Subcutaneous abdominal adipose tissue (tissue), 5 donors: Measurements from ENCODE around the gene ZNF326.
A peak's percentile ranks its signal among the peaks of the same experiment; 100 is the strongest.

Experiments used
- H3K27ac ChIP-seq: one replicate; pipeline ENCODE4 v1.7.0; 2013; ENCODE audit warnings: low read depth, mild to moderate bottlenecking, inconsistent platforms, low read length, moderate library complexity
- H3K27me3 ChIP-seq, 5 donors: one replicate each; pipeline ENCODE4 v1.7.0; 2013; ENCODE audit warnings: low read length in 5 of 5, inconsistent platforms in 1 of 5; ENCODE audit not compliant: control insufficient read depth in 5 of 5, insufficient read depth in 4 of 5
- H3K36me3 ChIP-seq, 5 donors: one replicate each; pipeline ENCODE4 v1.7.0; 2013; ENCODE audit warnings: low read length in 5 of 5; ENCODE audit not compliant: control insufficient read depth in 5 of 5, insufficient read depth in 5 of 5
- H3K4me1 ChIP-seq, 5 donors: one replicate each; pipeline ENCODE4 v1.7.0; 2013; ENCODE audit warnings: low read length in 5 of 5, mild to moderate bottlenecking in 3 of 5, moderate library complexity in 1 of 5; ENCODE audit not compliant: control insufficient read depth in 5 of 5, insufficient read depth in 5 of 5
- H3K4me3 ChIP-seq, 5 donors: one replicate each; pipeline ENCODE4 v1.7.0; 2013; ENCODE audit warnings: low read length in 5 of 5, low read depth in 1 of 5
- H3K9ac ChIP-seq, 5 donors: one replicate each; pipeline ENCODE4 v1.7.0; 2013; ENCODE audit warnings: low read length in 5 of 5, mild to moderate bottlenecking in 4 of 5, moderate library complexity in 3 of 5
- H3K9me3 ChIP-seq, 5 donors: one replicate each; pipeline ENCODE4 v1.7.0; 2013; ENCODE audit warnings: low read length in 5 of 5; ENCODE audit not compliant: control insufficient read depth in 5 of 5
- donor health status: healthy.
- donor health status: healthy.
- donor health status: healthy.
- donor health status: healthy.
- donor health status: healthy.

The ZNF326 gene

GRCh38 chr1:89994805-89995597, at the start of gene ZNF326:
ZNF326 (plus strand) TSS chr1:89995110; CDS start chr1:89995258, 148 bp downstream.
- Histone ChIP-seq H3K27me3 (no peaks in the 10 kb centered on the region), H3K9ac (peak within 1 kb of the TSS; percentile 87 to 99 (median 96)), H3K4me1 (peaks cover 0 to 34% (median 22%) of the 10 kb centered on the region in 5 donors), H3K9me3 (no peaks in the 10 kb centered on the region), H3K4me3 (peak within 1 kb of the TSS; percentile 82 to 93 (median 88)), H3K27ac (peak within 1 kb of the TSS; percentile 91), H3K36me3 (peaks cover 0 to 9% (median 0%) of the 10 kb centered on the region in 5 donors)

- H3K27ac ChIP-seq: no peak overlapping the region
- H3K9me3 ChIP-seq: no peaks in the 10 kb centered on the region
- H3K4me3 ChIP-seq: no peak overlapping the region
- H3K4me1 ChIP-seq: no peaks in the 10 kb centered on the region
- H3K36me3 ChIP-seq: no peaks in the 10 kb centered on the region
- H3K9ac ChIP-seq: no peak overlapping the region
- H3K27me3 ChIP-seq: no peaks in the 10 kb centered on the region
Observed at GRCh38 chr1:89945852-89946476, 48.9 kb upstream of the ZNF326 start.

- Histone ChIP-seq H3K9me3 (no peaks in the 10 kb centered on the region), H3K4me3 (no peak overlapping the region), H3K36me3 (no peaks in the 10 kb centered on the region), H3K27me3 (no peaks in the 10 kb centered on the region), H3K27ac (no peak overlapping the region), H3K9ac (no peak overlapping the region), H3K4me1 (no peaks in the 10 kb centered on the region)
Observed at GRCh38 chr1:89946532-89946931, 48.4 kb upstream of the ZNF326 start.

GRCh38 chr1:89948722-89949345, 46.1 kb upstream of the ZNF326 start:
- Histone ChIP-seq H3K4me1 (no peaks in the 10 kb centered on the region), H3K4me3 (no peak overlapping the region), H3K9me3 (no peaks in the 10 kb centered on the region), H3K27me3 (no peaks in the 10 kb centered on the region), H3K36me3 (no peaks in the 10 kb centered on the region), H3K27ac (no peak overlapping the region), H3K9ac (no peak overlapping the region)

GRCh38 chr1:89949991-89950624, 44.8 kb upstream of the ZNF326 start:
- Histone ChIP-seq H3K9ac (no peak overlapping the region), H3K27me3 (no peaks in the 10 kb centered on the region), H3K4me1 (no peaks in the 10 kb centered on the region), H3K36me3 (no peaks in the 10 kb centered on the region), H3K27ac (no peak overlapping the region), H3K4me3 (no peak overlapping the region), H3K9me3 (no peaks in the 10 kb centered on the region)

- Histone ChIP-seq H3K4me3 (no peak overlapping the region), H3K36me3 (no peaks in the 10 kb centered on the region), H3K27me3 (no peaks in the 10 kb centered on the region), H3K9me3 (no peaks in the 10 kb centered on the region), H3K27ac (no peak overlapping the region), H3K4me1 (no peaks in the 10 kb centered on the region), H3K9ac (no peak overlapping the region)
Observed at GRCh38 chr1:89950703-89951102, 44.2 kb upstream of the ZNF326 start.

GRCh38 chr1:89951766-89952604, 42.9 kb upstream of the ZNF326 start:
- Histone ChIP-seq H3K4me3 (no peak overlapping the region), H3K9ac (no peak overlapping the region), H3K36me3 (no peaks in the 10 kb centered on the region), H3K27me3 (no peaks in the 10 kb centered on the region), H3K4me1 (no peaks in the 10 kb centered on the region), H3K27ac (no peak overlapping the region), H3K9me3 (no peaks in the 10 kb centered on the region)

GRCh38 chr1:89952605-89953130, 42.2 kb upstream of the ZNF326 start:
- no peak overlapping the region for H3K4me3 ChIP-seq
- no peak overlapping the region for H3K27ac ChIP-seq
- no peaks in the 10 kb centered on the region for H3K36me3 ChIP-seq
- H3K4me1 ChIP-seq: no peaks in the 10 kb centered on the region
- no peaks in the 10 kb centered on the region for H3K27me3 ChIP-seq
- no peak overlapping the region for H3K9ac ChIP-seq
- no peaks in the 10 kb centered on the region for H3K9me3 ChIP-seq

- Histone ChIP-seq H3K27me3 (no peaks in the 10 kb centered on the region), H3K9ac (no peak overlapping the region), H3K9me3 (no peaks in the 10 kb centered on the region), H3K36me3 (no peaks in the 10 kb centered on the region), H3K27ac (no peak overlapping the region), H3K4me3 (no peak overlapping the region), H3K4me1 (no peaks in the 10 kb centered on the region)
Observed at GRCh38 chr1:89953131-89953626, 41.7 kb upstream of the ZNF326 start.
